Bone marrow (tissue), 2 donors: ENCODE measurements around the gene SPRED1.

ENCODE experiments used
- DNase-seq, 2 donors: peaks; one replicate each; lab custom pipeline; 2025; lab: John Stamatoyannopoulos, UW

SPRED1 gene

DNA sequence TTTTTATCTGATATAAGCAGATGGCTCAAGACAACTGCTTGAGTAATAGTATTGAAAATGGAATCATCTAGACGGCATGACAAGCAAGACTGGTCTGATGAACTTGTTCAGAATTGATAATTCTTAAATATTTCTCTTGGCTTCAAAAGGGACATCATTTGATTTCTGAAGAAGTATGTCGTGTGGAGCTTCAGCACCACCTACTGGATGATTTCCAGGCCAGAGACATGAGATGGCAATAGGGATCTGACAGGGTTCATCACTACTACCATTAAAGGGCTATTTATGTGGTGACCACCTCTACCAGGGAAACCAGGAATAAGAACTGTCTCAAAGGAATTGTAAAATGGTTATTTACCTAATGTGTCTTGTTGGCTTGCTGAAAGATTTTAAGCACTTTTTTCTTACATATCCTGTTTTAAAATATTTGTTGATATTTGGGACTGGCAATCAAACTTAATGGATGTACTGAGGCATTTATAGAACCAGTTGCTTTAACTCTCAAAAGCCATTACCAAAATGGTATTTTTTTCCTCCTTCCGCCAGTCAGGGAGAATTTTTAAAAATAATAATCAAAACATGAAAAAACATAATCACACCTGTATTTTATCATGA, 101.8 kb downstream of the SPRED1 start:
- DNase-seq = no peak

GRCh38 chr15:38362355-38362754, 109.7 kb downstream of the SPRED1 start:
- DNase-seq = no peak

- DNase-seq = no peak
Observed at GRCh38 chr15:38367476-38367875, 114.8 kb downstream of the SPRED1 start.

DNA sequence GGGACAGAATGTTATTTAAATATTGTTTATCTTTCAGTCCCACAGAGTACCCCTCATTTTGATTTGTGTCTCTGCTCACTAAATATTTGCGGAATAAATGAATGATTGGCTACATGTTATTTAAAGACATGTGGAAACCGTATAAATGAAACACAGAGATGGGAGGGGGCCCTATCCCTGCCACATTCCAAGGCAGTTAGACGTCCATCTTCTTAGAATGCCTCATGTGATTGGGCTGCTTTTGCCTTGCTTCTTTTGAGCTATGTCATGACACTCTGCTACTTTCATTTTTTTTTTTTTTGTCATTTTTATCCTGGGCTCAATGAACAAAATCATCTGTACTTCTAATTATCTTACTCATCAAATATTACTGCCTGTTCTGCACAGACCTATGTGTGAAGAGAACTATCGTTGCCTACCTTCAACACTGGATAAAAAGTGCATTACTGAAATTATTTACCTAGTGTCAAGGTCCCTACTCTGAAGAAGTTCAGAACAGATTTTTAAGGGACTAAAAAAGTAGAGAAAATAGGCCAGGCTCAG, 117.4 kb downstream of the SPRED1 start:
- DNase-seq = no peak

- no peak for DNase-seq
Observed at GRCh38 chr15:38373016-38373415, 120.4 kb downstream of the SPRED1 start.

GRCh38 chr15:38374029-38374428, 121.4 kb downstream of the SPRED1 start:
- no peak for DNase-seq

DNA sequence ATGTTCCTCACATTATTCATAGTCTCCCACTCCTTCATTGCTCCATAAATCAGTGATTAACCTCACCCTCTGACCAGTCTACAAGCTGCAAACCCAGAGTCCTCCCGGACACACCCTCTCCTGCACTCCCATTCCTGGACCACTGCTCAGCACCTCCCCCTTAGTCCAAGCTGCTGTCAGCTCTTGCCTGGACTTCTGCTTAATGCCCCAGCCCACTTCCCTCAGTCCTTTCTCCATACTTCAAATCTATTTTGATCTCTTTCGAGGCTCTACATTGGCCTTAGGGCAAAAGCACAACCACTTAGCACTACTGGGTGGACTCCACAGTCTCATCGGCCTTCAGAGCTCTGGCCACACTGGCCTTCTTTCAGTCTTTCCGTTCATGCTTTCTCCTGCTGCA, 121.9 kb downstream of the SPRED1 start:
- DNase-seq = no peak

- no peak for DNase-seq
Observed at GRCh38 chr15:38376081-38376480, 123.4 kb downstream of the SPRED1 start.

DNA sequence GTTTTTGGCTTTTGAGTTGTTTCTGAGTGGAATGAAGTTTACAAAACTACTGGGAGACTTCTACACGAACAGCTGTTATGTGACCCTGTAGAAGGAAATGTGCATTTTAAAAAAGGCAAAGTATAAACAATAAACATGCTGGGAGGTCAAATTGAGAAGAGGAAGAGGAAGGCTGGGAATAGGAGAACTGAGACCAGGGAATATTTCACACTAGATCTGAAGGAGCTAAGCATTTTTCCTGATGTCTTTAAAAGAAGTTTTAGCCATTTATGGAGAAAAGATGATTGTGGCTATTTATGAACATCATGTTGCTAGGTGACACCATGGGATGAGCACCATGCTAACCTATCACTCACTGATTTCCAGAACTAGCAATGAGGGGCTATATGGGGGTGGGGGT, 125.0 kb downstream of the SPRED1 start:
- DNase-seq = no peak

GRCh38 chr15:38378161-38378560, 125.5 kb downstream of the SPRED1 start:
- no peak for DNase-seq

- no peak for DNase-seq
Observed at GRCh38 chr15:38389924-38390542, 137.4 kb downstream of the SPRED1 start.

- no peak for DNase-seq
Observed at GRCh38 chr15:38391191-38391590, 138.6 kb downstream of the SPRED1 start.

- DNase-seq = no peak
Observed at GRCh38 chr15:38398134-38398533, 145.5 kb downstream of the SPRED1 start.

GRCh38 chr15:38401106-38401505, 148.5 kb downstream of the SPRED1 start:
- no peak for DNase-seq

GRCh38 chr15:38401701-38402100, 149.1 kb downstream of the SPRED1 start:
- DNase-seq = no peak

DNA sequence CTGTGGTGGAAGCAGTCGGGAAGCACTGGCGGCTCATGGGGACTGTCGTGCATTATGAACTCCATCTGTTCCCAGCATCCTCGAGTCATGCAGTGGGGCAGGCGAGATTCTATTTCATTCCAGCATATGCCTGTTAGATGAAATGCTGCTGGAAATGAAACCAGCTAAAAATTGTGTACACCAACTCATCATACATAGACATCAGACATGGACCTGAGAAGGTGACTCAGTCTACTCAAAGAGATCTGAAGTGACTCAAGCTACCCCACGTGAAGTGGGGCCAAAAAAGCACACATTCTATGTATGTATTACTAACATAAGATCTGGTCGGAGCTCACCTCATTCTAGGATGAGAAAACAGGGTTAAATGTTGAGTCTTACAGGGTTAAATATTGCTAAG, 153.8 kb downstream of the SPRED1 start:
- no peak for DNase-seq
